HEK293 (cell line): ENCODE measurements around the gene SLK.

ENCODE experiments used
- ZNF777 ChIP-seq: fragments of 450-650 bp; formaldehyde crosslinking; IDR thresholded peaks from 2 replicates; pipeline ENCODE4 v1.5.1; 2017; ENCODE audit warnings: missing biosample characterization, missing genetic modification characterization, borderline replicate concordance
- ZNF785 ChIP-seq: fragments of 450-650 bp; formaldehyde crosslinking; IDR thresholded peaks from 2 replicates; pipeline ENCODE4 v1.5.1; 2016; ENCODE audit warnings: missing biosample characterization, missing genetic modification characterization
- TF ChIP-seq, protein P1 (sequence below): fragments of 450-650 bp; formaldehyde crosslinking; IDR thresholded peaks from 2 replicates; pipeline ENCODE4 v1.5.1; 2016; ENCODE audit warnings: missing biosample characterization, missing genetic modification characterization
- TF ChIP-seq, protein P2 (sequence below): fragments of 450-650 bp; formaldehyde crosslinking; IDR thresholded peaks from 2 replicates; pipeline ENCODE4 v1.5.1; 2016; ENCODE audit warnings: missing biosample characterization, missing genetic modification characterization, low read depth

DNA sequence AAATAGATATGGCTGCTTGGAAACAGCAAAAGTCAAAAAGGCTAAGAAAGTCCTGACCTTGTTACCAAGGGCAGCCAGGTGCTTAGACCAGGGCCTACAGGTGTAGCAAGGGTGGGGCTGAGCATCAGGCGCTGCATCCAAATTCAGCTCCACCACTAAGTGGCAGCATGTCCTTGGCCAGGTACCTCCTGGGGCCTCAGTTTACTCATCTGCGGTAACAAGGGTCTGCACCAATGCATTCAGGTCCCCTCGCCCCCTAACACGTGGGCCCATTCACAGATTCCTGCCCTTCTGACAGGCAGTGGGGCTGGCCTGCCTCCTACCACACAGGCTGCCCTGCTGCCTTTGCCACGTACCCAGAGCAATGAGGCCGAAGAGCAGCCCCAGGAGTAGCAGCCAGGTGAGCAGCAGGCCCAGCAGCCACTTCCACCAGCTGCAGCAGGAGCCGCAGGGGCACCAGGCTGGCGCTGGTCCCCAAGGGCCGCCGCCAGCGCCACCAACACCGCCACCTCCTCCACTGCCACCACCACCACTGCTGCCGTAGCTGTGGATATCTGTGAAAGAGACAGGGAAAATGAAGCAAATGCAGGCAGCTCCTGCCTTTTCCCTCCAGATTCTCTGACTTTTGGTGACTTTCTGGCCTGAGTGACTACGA, 89.8 kb downstream of the SLK start:
- TF ChIP-seq, protein P1, sequence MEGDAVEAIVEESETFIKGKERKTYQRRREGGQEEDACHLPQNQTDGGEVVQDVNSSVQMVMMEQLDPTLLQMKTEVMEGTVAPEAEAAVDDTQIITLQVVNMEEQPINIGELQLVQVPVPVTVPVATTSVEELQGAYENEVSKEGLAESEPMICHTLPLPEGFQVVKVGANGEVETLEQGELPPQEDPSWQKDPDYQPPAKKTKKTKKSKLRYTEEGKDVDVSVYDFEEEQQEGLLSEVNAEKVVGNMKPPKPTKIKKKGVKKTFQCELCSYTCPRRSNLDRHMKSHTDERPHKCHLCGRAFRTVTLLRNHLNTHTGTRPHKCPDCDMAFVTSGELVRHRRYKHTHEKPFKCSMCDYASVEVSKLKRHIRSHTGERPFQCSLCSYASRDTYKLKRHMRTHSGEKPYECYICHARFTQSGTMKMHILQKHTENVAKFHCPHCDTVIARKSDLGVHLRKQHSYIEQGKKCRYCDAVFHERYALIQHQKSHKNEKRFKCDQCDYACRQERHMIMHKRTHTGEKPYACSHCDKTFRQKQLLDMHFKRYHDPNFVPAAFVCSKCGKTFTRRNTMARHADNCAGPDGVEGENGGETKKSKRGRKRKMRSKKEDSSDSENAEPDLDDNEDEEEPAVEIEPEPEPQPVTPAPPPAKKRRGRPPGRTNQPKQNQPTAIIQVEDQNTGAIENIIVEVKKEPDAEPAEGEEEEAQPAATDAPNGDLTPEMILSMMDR (tag by site-specific recombination): no peak
- TF ChIP-seq ZNF785 (tag by site-specific recombination) (no peak), ZNF777 (tag by site-specific recombination) (no peak)
- TF ChIP-seq, protein P2, sequence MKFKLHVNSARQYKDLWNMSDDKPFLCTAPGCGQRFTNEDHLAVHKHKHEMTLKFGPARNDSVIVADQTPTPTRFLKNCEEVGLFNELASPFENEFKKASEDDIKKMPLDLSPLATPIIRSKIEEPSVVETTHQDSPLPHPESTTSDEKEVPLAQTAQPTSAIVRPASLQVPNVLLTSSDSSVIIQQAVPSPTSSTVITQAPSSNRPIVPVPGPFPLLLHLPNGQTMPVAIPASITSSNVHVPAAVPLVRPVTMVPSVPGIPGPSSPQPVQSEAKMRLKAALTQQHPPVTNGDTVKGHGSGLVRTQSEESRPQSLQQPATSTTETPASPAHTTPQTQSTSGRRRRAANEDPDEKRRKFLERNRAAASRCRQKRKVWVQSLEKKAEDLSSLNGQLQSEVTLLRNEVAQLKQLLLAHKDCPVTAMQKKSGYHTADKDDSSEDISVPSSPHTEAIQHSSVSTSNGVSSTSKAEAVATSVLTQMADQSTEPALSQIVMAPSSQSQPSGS (tag by site-specific recombination): no peak
